IMR-90 (cell line): ENCODE results near the gene MSI2. TPM values are rescaled to one million over a fixed set of nuclear protein-coding genes. Genes with fewer than 3 reads are reported as not detected.

Experiments
- ATAC-seq: fragments of 200-7000 bp; cut with Tn5 transposase; 2 replicates; pipeline ENCODE4 v1.9.1; 2020; ENCODE audit warnings: low read depth, mild to moderate bottlenecking, moderate library complexity
- BruUV-seq: library from RNA; stranded (reverse); fragments of 400-500 nt; replicated peaks from 2 replicates; lab custom pipeline; 2021; lab: Mats Ljungman, UMichigan
- CTCF ChIA-PET: fragments of 300-600 bp; formaldehyde crosslinking; extraction: SDS; loops from one replicate; lab custom pipeline; 2021; ENCODE audit warnings: antibody characterized with exemption; lab: Yijun Ruan, JAX
- POLR2A ChIA-PET: fragments of 300-600 bp; sonication (Branson Sonifier 250); formaldehyde crosslinking; loops from one replicate; lab custom pipeline; 2022; ENCODE audit warnings: antibody characterized with exemption; ENCODE audit not compliant: unreplicated experiment; lab: Charles Lee
- DNase-seq: peaks from one replicate; pipeline ENCODE4 v3.0.0; 2013
- H2AFZ ChIP-seq: replicated peaks from 2 replicates; pipeline ENCODE3; 2013; ENCODE audit warnings: low read length, mild to moderate bottlenecking; ENCODE audit not compliant: poor library complexity
- H2AK5ac ChIP-seq: 2 replicates; pipeline ENCODE4 v1.6.1; 2013; ENCODE audit warnings: low read depth, low read length, inconsistent platforms
- H2AK9ac ChIP-seq: replicated peaks from 2 replicates; pipeline ENCODE3; 2013; ENCODE audit warnings: mild to moderate bottlenecking, low read depth, low read length, moderate library complexity; ENCODE audit not compliant: poor library complexity
- H2BK120ac ChIP-seq: 2 replicates; pipeline ENCODE4 v1.6.1; 2013; ENCODE audit warnings: low read depth, low read length, inconsistent platforms
- H2BK15ac ChIP-seq: 3 replicates; pipeline ENCODE4 v1.6.1; 2013; ENCODE audit warnings: low read depth, low read length, inconsistent platforms
- H2BK20ac ChIP-seq: 2 replicates; pipeline ENCODE4 v1.6.1; 2013; ENCODE audit warnings: low read depth, mild to moderate bottlenecking, inconsistent platforms, low read length, moderate library complexity
- H2BK5ac ChIP-seq: 2 replicates; pipeline ENCODE4 v1.6.1; 2013; ENCODE audit warnings: mild to moderate bottlenecking, low read depth, low read length, inconsistent platforms; ENCODE audit not compliant: poor library complexity, severe bottlenecking
- H3K14ac ChIP-seq: replicated peaks from 2 replicates; pipeline ENCODE4 v1.6.1; 2013; ENCODE audit warnings: low read depth, low read length, inconsistent platforms
- H3K18ac ChIP-seq: 2 replicates; pipeline ENCODE4 v1.6.1; 2013; ENCODE audit warnings: low read depth, low read length, control low read depth
- H3K23ac ChIP-seq: 2 replicates; pipeline ENCODE4 v1.6.1; 2013; ENCODE audit warnings: low read depth, low read length, inconsistent platforms
- H3K27ac ChIP-seq: 2 replicates; pipeline ENCODE4 v1.5.1; 2013; ENCODE audit warnings: mild to moderate bottlenecking, control low read depth, low read length; ENCODE audit not compliant: insufficient read depth
- H3K27me3 ChIP-seq: 2 replicates; pipeline ENCODE4 v1.6.1; 2013; ENCODE audit warnings: low read length; ENCODE audit not compliant: control insufficient read depth, insufficient read depth
- H3K36me3 ChIP-seq: 2 replicates; pipeline ENCODE4 v1.6.1; 2013; ENCODE audit warnings: low read length, mixed read lengths; ENCODE audit not compliant: control insufficient read depth, insufficient read depth
- H3K4ac ChIP-seq: 2 replicates; pipeline ENCODE4 v1.6.1; 2013; ENCODE audit warnings: low read depth, low read length, inconsistent platforms
- H3K4me1 ChIP-seq: 2 replicates; pipeline ENCODE4 v1.6.1; 2013; ENCODE audit warnings: low read length, mixed read lengths; ENCODE audit not compliant: control insufficient read depth, insufficient read depth
- H3K4me2 ChIP-seq: 2 replicates; pipeline ENCODE4 v1.6.1; 2013; ENCODE audit warnings: low read depth, mild to moderate bottlenecking, control low read depth, low read length, moderate library complexity
- H3K4me3 ChIP-seq: 2 replicates; pipeline ENCODE4 v1.5.1; 2013; ENCODE audit warnings: low read depth, mild to moderate bottlenecking, control low read depth, low read length, moderate library complexity; ENCODE audit not compliant: insufficient read depth
- H3K56ac ChIP-seq: 2 replicates; pipeline ENCODE4 v1.6.1; 2013; ENCODE audit warnings: low read length, inconsistent platforms; ENCODE audit not compliant: insufficient read depth; ENCODE audit errors: extremely low read depth
- H3K79me1 ChIP-seq, 2 experiments: 2 replicates each; pipeline ENCODE4 v1.6.1; 2013; ENCODE audit warnings: low read length in 2 of 2, inconsistent platforms in 1 of 2, low read depth in 1 of 2
- H3K9ac ChIP-seq: 2 replicates; pipeline ENCODE4 v1.6.1; 2013; ENCODE audit warnings: low read depth, low read length, control low read depth
- H3K9me1 ChIP-seq: 2 replicates; pipeline ENCODE4 v1.6.1; 2013; ENCODE audit warnings: low read length, inconsistent platforms; ENCODE audit not compliant: insufficient read depth
- H3K9me3 ChIP-seq: 2 replicates; pipeline ENCODE4 v1.6.1; 2013; ENCODE audit warnings: low read length; ENCODE audit not compliant: control insufficient read depth, insufficient read depth
- H4K20me1 ChIP-seq: 2 replicates; pipeline ENCODE4 v1.6.1; 2013; ENCODE audit warnings: low read length, inconsistent platforms; ENCODE audit not compliant: insufficient read depth
- H4K5ac ChIP-seq: 2 replicates; pipeline ENCODE4 v1.6.1; 2013; ENCODE audit warnings: mild to moderate bottlenecking, low read depth, low read length, control low read depth
- H4K8ac ChIP-seq, 2 experiments: 2 replicates each; pipeline ENCODE4 v1.6.1; 2013; ENCODE audit warnings: low read depth in 2 of 2, low read length in 2 of 2, control low read depth in 1 of 2, inconsistent platforms in 1 of 2
- H4K91ac ChIP-seq: 2 replicates; pipeline ENCODE4 v1.6.1; 2013; ENCODE audit warnings: low read depth, low read length, inconsistent platforms; ENCODE audit not compliant: insufficient read depth
- BHLHE40 ChIP-seq: fragments of 150-350 bp; IDR thresholded peaks from 2 replicates; pipeline ENCODE4 v1.6.1; 2016; ENCODE audit warnings: mild to moderate bottlenecking, low read depth, low read length
- CEBPB ChIP-seq: IDR thresholded peaks from 2 replicates; pipeline ENCODE4 v1.6.1; 2012; ENCODE audit warnings: low read depth, low read length, improper control_type of control experiment
- CHD1 ChIP-seq: IDR thresholded peaks from 2 replicates; pipeline ENCODE4 v1.6.1; 2012; ENCODE audit warnings: low read depth, low read length, improper control_type of control experiment
- CTCF ChIP-seq: conservative IDR thresholded peaks from 2 replicates; pipeline ENCODE4 v1.5.1; 2012; ENCODE audit warnings: mild to moderate bottlenecking, low read depth, low read length, improper control_type of control experiment
- ELK1 ChIP-seq: fragments of 150-350 bp; IDR thresholded peaks from 2 replicates; pipeline ENCODE4 v1.6.1; 2016; ENCODE audit warnings: low read depth, mild to moderate bottlenecking, low read length, moderate library complexity, borderline replicate concordance
- FOS ChIP-seq: fragments of 150-350 bp; IDR thresholded peaks from 2 replicates; pipeline ENCODE4 v1.6.1; 2016; ENCODE audit warnings: low read depth, low read length
- MAFK ChIP-seq: IDR thresholded peaks from 2 replicates; pipeline ENCODE4 v1.6.1; 2012; ENCODE audit warnings: low read depth, low read length, improper control_type of control experiment
- MAZ ChIP-seq: IDR thresholded peaks from 2 replicates; pipeline ENCODE4 v1.6.1; 2012; ENCODE audit warnings: low read depth, mild to moderate bottlenecking, low read length, improper control_type of control experiment, moderate library complexity, borderline replicate concordance
- MXI1 ChIP-seq: IDR thresholded peaks from 2 replicates; pipeline ENCODE4 v1.6.1; 2012; ENCODE audit warnings: low read depth, mild to moderate bottlenecking, low read length, moderate library complexity, borderline replicate concordance
- NFE2L2 ChIP-seq: fragments of 150-350 bp; IDR thresholded peaks from 2 replicates; pipeline ENCODE4 v1.6.1; 2016; ENCODE audit warnings: low read depth, mild to moderate bottlenecking, low read length
- POLR2A ChIP-seq: IDR thresholded peaks from 2 replicates; pipeline ENCODE4 v1.6.1; 2012; ENCODE audit warnings: mild to moderate bottlenecking, low read depth, low read length
- RAD21 ChIP-seq: IDR thresholded peaks from 2 replicates; pipeline ENCODE4 v1.6.1; 2012; ENCODE audit warnings: low read length, improper control_type of control experiment
- RCOR1 ChIP-seq: IDR thresholded peaks from 2 replicates; pipeline ENCODE4 v1.6.1; 2012; ENCODE audit warnings: mild to moderate bottlenecking, low read length, improper control_type of control experiment; ENCODE audit not compliant: insufficient replicate concordance
- RFX5 ChIP-seq: IDR thresholded peaks from 2 replicates; pipeline ENCODE4 v1.8.0; 2012; ENCODE audit warnings: low read depth, mild to moderate bottlenecking, low read length, moderate library complexity
- SMC3 ChIP-seq: fragments of 150-350 bp; IDR thresholded peaks from 2 replicates; pipeline ENCODE4 v1.6.1; 2016; ENCODE audit warnings: low read depth, mild to moderate bottlenecking, antibody characterized with exemption, low read length, moderate library complexity
- USF2 ChIP-seq: fragments of 150-350 bp; IDR thresholded peaks from 2 replicates; pipeline ENCODE4 v1.6.1; 2017; ENCODE audit warnings: mild to moderate bottlenecking, antibody characterized with exemption, low read length, low read depth
- WGBS, 2 experiments: methylation state at CpG; one replicate each; pipeline versions ENCODE4 v1.1.5 to v1.1.7; 2013; ENCODE audit warnings: missing lambda C conversion rate in 2 of 2; ENCODE audit not compliant: insufficient read length in 1 of 2; ENCODE audit errors: extremely low coverage in 2 of 2; 5-methylcytosine and 5-hydroxymethylcytosine counted together
- dilution Hi-C: fragments of 300-500 bp; cut with HindIII; formaldehyde crosslinking; loops from one replicate; pipeline ENCODE4 v1.14.3; 2018; ENCODE audit warnings: low sequenced_read_pairs; ENCODE audit not compliant: unreplicated experiment
- in situ Hi-C: fragments of 300-500 bp; cut with MboI; formaldehyde crosslinking; loops from 3 replicates; pipeline ENCODE4 v1.14.3; 2019; ENCODE audit warnings: low sequenced_read_pairs, inconsistent platforms, mixed read lengths
- intact Hi-C: fragments of 100-400 bp; cut with micrococcal nuclease; formaldehyde crosslinking; loops from 2 replicates; pipeline ENCODE4 v1.10.0; 2022
- polyA plus RNA-seq, 3 experiments: library from polyadenylated mRNA; depleted of rRNA; stranded (reverse); fragments of >200 nt; gene quantifications; 2 replicates each; pipeline ENCODE4 v1.2.3, GENCODE V29; 2012; ENCODE audit warnings: low replicate concordance in 1 of 3
- total RNA-seq: library from RNA; depleted of rRNA; stranded (reverse); fragments of >200 nt; gene quantifications from 2 replicates; pipeline ENCODE4 v1.2.3, GENCODE V29; 2012

Gene MSI2
- total and polyA plus RNA-seq, 2 of the 4 experiments (the other 2 are of a cell fraction), result 13.0 to 16.0 TPM

GRCh38 chr17:57235124-57235523 lies 21.2 kb upstream of the MSI2 start:
- dilution Hi-C loops (no loop called here), in situ Hi-C loops (loop anchor here (10.0 to 25.0 kb wide), 2 partner anchors 510 to 877 kb away; partner anchors contain the start of gene CCDC182), intact Hi-C loops (no loop called here)
- Histone ChIP-seq H3K36me3 (no peaks in the 10 kb centered on the region), H3K27ac (no peak overlapping the region), H3K18ac (no peak overlapping the region), H2AK5ac (no peak overlapping the region), H4K8ac (no peak overlapping the region), H3K4ac (no peak overlapping the region), H3K14ac (no peak overlapping the region), H2BK15ac (no peak overlapping the region), H2AK9ac (no peak overlapping the region), H3K27me3 (peaks cover 16% of the 10 kb centered on the region), H3K9me1 (no peaks in the 10 kb centered on the region), H2AFZ (no peak overlapping the region), H2BK20ac (no peak overlapping the region), H4K91ac (no peak overlapping the region), H3K4me3 (no peak overlapping the region), H3K79me1 (no peaks in the 10 kb centered on the region), H2BK5ac (no peak overlapping the region), H4K5ac (no peak overlapping the region), H3K9me3 (no peaks in the 10 kb centered on the region), H3K9ac (no peak overlapping the region), H3K56ac (no peak overlapping the region), H3K4me1 (no peaks in the 10 kb centered on the region), H4K20me1 (no peaks in the 10 kb centered on the region), H2BK120ac (no peak overlapping the region), H3K4me2 (no peak overlapping the region), H3K23ac (no peak overlapping the region)
- POLR2A ChIA-PET, result no interaction called here
- CTCF ChIA-PET, result no interaction called here
- DNase-seq, result no peak
- 100% methylated on average over 1 of the region's 6 CpGs; no CpG with 5 or more reads in 1 of the 2 experiments for WGBS, 2 experiments
- ATAC-seq, result no peak
- TF ChIP-seq CEBPB (no peak), MXI1 (no peak), SMC3 (no peak), RFX5 (no peak), MAFK (no peak), USF2 (no peak), BHLHE40 (no peak), POLR2A (no peak), RAD21 (no peak), CTCF (no peak), MAZ (no peak), RCOR1 (no peak), FOS (no peak), CHD1 (no peak), ELK1 (no peak), NFE2L2 (no peak)
- no TSS peak for BruUV-seq
